H9 (cell line): ENCODE data around the gene CEP164. TPM values are rescaled to one million over a fixed set of nuclear protein-coding genes. Genes with fewer than 3 reads are reported as not detected.

ENCODE experiments used
- DNase-seq: peaks from one replicate; pipeline ENCODE4 v3.0.0-alpha.2; 2017
- H2AFZ ChIP-seq: one replicate; pipeline ENCODE4 v1.6.1; 2013; ENCODE audit warnings: mild to moderate bottlenecking, low read length, control low read depth, moderate library complexity
- H2AK5ac ChIP-seq: 2 replicates; pipeline ENCODE4 v1.6.1; 2013; ENCODE audit warnings: low read length, control low read depth, mixed read lengths; ENCODE audit not compliant: insufficient read length
- H2BK120ac ChIP-seq: one replicate; pipeline ENCODE4 v1.6.1; 2013; ENCODE audit warnings: low read depth, mild to moderate bottlenecking, low read length, control low read depth, inconsistent platforms; ENCODE audit not compliant: poor library complexity, severe bottlenecking
- H2BK12ac ChIP-seq: 2 replicates; pipeline ENCODE4 v1.6.1; 2013; ENCODE audit warnings: low read length, control low read depth, mixed read lengths, low read depth; ENCODE audit not compliant: insufficient read length
- H2BK15ac ChIP-seq: 2 replicates; pipeline ENCODE4 v1.6.1; 2013; ENCODE audit warnings: low read depth, low read length, control low read depth
- H2BK20ac ChIP-seq: one replicate; pipeline ENCODE4 v1.6.1; 2013; ENCODE audit warnings: low read depth, mild to moderate bottlenecking, low read length, control low read depth, inconsistent platforms; ENCODE audit not compliant: poor library complexity, severe bottlenecking
- H2BK5ac ChIP-seq: 2 replicates; pipeline ENCODE4 v1.6.1; 2013; ENCODE audit warnings: low read length, control low read depth, mixed read lengths; ENCODE audit not compliant: insufficient read length
- H3K14ac ChIP-seq: 2 replicates; pipeline ENCODE4 v1.6.1; 2013; ENCODE audit warnings: low read length, control low read depth; ENCODE audit not compliant: insufficient read depth
- H3K18ac ChIP-seq: 2 replicates; pipeline ENCODE4 v1.6.1; 2013; ENCODE audit warnings: low read depth, mild to moderate bottlenecking, mixed read lengths, low read length, control low read depth; ENCODE audit not compliant: insufficient read length
- H3K23ac ChIP-seq: 2 replicates; pipeline ENCODE4 v1.6.1; 2013; ENCODE audit warnings: low read length, control low read depth, mixed read lengths, low read depth; ENCODE audit not compliant: insufficient read length
- H3K23me2 ChIP-seq: 2 replicates; pipeline ENCODE4 v1.6.1; 2013; ENCODE audit warnings: low read depth, mild to moderate bottlenecking, mixed read lengths, low read length, control low read depth; ENCODE audit not compliant: insufficient read length, poor library complexity, severe bottlenecking
- H3K27ac ChIP-seq: 2 replicates; pipeline ENCODE4 v1.5.1; 2013; ENCODE audit warnings: low read length, control low read depth, mixed read lengths, low read depth; ENCODE audit not compliant: insufficient read length
- H3K27me3 ChIP-seq: 2 replicates; pipeline ENCODE4 v1.6.1; 2013; ENCODE audit warnings: low read length, control low read depth, inconsistent platforms; ENCODE audit not compliant: insufficient read depth
- H3K4ac ChIP-seq: 2 replicates; pipeline ENCODE4 v1.6.1; 2013; ENCODE audit warnings: low read depth, mild to moderate bottlenecking, control low read depth, inconsistent platforms, low read length, moderate library complexity
- H3K4me1 ChIP-seq: 2 replicates; pipeline ENCODE4 v1.6.1; 2013; ENCODE audit warnings: low read length, control low read depth, inconsistent platforms; ENCODE audit not compliant: insufficient read depth
- H3K4me2 ChIP-seq: 2 replicates; pipeline ENCODE4 v1.6.1; 2013; ENCODE audit warnings: low read length, control low read depth, mixed read lengths; ENCODE audit not compliant: insufficient read length, insufficient read depth
- H3K56ac ChIP-seq: 2 replicates; pipeline ENCODE4 v1.6.1; 2013; ENCODE audit warnings: low read depth, mild to moderate bottlenecking, mixed read lengths, low read length, control low read depth; ENCODE audit not compliant: insufficient read length
- H3K79me1 ChIP-seq: 2 replicates; pipeline ENCODE4 v1.6.1; 2013; ENCODE audit warnings: low read depth, mild to moderate bottlenecking, moderate library complexity, low read length, control low read depth, inconsistent platforms; ENCODE audit not compliant: insufficient read depth, poor library complexity, severe bottlenecking
- H3K79me2 ChIP-seq: 2 replicates; pipeline ENCODE4 v1.6.1; 2013; ENCODE audit warnings: low read length, control low read depth, inconsistent platforms; ENCODE audit not compliant: insufficient read depth
- H3K9ac ChIP-seq: 2 replicates; pipeline ENCODE4 v1.6.1; 2013; ENCODE audit warnings: low read length, control low read depth, mixed read lengths; ENCODE audit not compliant: insufficient read length; ENCODE audit errors: extremely low read depth
- H3K9me3 ChIP-seq: one replicate; pipeline ENCODE4 v1.6.1; 2013; ENCODE audit warnings: low read depth, low read length, inconsistent platforms; ENCODE audit not compliant: control insufficient read depth
- H3T11ph ChIP-seq: one replicate; pipeline ENCODE4 v1.6.1; 2013; ENCODE audit warnings: mild to moderate bottlenecking, low read length, control low read depth, inconsistent platforms
- H4K20me1 ChIP-seq: one replicate; pipeline ENCODE4 v1.6.1; 2013; ENCODE audit not compliant: control insufficient read depth, insufficient read length, insufficient read depth
- H4K5ac ChIP-seq: 2 replicates; pipeline ENCODE4 v1.6.1; 2013; ENCODE audit warnings: low read depth, mild to moderate bottlenecking, mixed read lengths, low read length, control low read depth; ENCODE audit not compliant: insufficient read length
- H4K8ac ChIP-seq: replicated peaks from 2 replicates; pipeline ENCODE4 v1.6.1; 2013; ENCODE audit warnings: low read length, control low read depth, mixed read lengths, low read depth; ENCODE audit not compliant: insufficient read length
- H4K91ac ChIP-seq: 2 replicates; pipeline ENCODE4 v1.6.1; 2013; ENCODE audit warnings: low read depth, mild to moderate bottlenecking, moderate library complexity, mixed read lengths, low read length, control low read depth; ENCODE audit not compliant: insufficient read length
- H3K27ac Mint-ChIP-seq, 3 experiments: 2 replicates in 2 of 3; 3 replicates in 1 of 3; pipeline ENCODE4 v1.8.0; 2020 to 2021; ENCODE audit warnings: mixed read lengths in 3 of 3, mild to moderate bottlenecking in 1 of 3, moderate library complexity in 1 of 3
- H3K27me3 Mint-ChIP-seq: 2 replicates; pipeline ENCODE4 v1.8.0; 2021; ENCODE audit warnings: low read depth, mild to moderate bottlenecking, moderate library complexity, mixed read lengths
- H3K36me3 Mint-ChIP-seq, 3 experiments: 2 replicates in 2 of 3; 3 replicates in 1 of 3; pipeline ENCODE4 v1.8.0; 2020 to 2021; ENCODE audit warnings: low read depth in 3 of 3, mixed read lengths in 3 of 3; ENCODE audit not compliant: insufficient read depth in 1 of 3
- H3K4me1 Mint-ChIP-seq, 2 experiments: 2 replicates each; pipeline ENCODE4 v1.8.0; 2020; ENCODE audit warnings: mixed read lengths in 2 of 2
- H3K4me3 Mint-ChIP-seq, 2 experiments: 2 replicates in 1 of 2; 3 replicates in 1 of 2; pipeline ENCODE4 v1.8.0; 2020 to 2021; ENCODE audit warnings: mild to moderate bottlenecking in 2 of 2, mixed read lengths in 2 of 2, moderate library complexity in 1 of 2
- H3K9me3 Mint-ChIP-seq, 2 experiments: 2 replicates in 1 of 2; 3 replicates in 1 of 2; pipeline ENCODE4 v1.8.0; 2020; ENCODE audit warnings: mild to moderate bottlenecking in 2 of 2, mixed read lengths in 2 of 2, moderate library complexity in 1 of 2
- WGBS: extraction: QIAGEN DNeasy Blood & Tissue Kit; methylation state at CpG from one replicate; pipeline ENCODE4 v1.1.7; 2013; ENCODE audit warnings: missing lambda C conversion rate, low lambda C conversion rate, mixed read lengths; ENCODE audit not compliant: insufficient read length; ENCODE audit errors: extremely low coverage; 5-methylcytosine and 5-hydroxymethylcytosine counted together
- total RNA-seq: library from RNA; stranded (reverse); gene quantifications from 2 replicates; pipeline ENCODE4 v1.2.1, GENCODE V29; 2021
- TF ChIP-seq, protein P1 (sequence below): fragments of 200-600 bp; sonication (generic); conservative IDR thresholded peaks from 3 replicates; pipeline ENCODE4 v1.8.0; 2021; ENCODE audit warnings: antibody characterized with exemption, mild to moderate bottlenecking

The CEP164 gene
- total RNA-seq, 1 experiment from 2014 or later, result 24.9 TPM

DNA sequence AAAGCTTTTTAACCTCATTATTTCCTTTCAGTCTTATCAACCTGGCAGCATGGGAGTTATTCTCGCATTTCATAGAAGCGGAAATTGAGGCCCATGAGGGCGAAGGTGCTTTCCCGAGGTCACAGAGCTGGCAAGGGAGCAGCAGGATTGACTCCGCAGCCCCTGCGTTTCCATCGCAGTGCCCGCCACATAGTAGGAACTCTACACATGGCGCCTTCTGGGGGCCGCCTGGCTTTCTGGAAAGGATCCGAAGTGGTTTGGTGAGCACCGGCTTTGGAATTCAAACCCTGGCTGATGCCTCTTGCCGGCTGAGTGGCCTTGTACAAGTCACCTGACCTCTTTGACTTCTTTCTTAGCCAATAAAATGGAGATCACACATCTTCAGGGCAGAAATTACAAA lies 93.4 kb downstream of the CEP164 start:
- Mint-ChIP-seq H3K4me3 (no peak overlapping the region), H3K27ac (no peak overlapping the region), H3K27me3 (peaks cover 17% of the 10 kb centered on the region), H3K9me3 (no peaks in the 10 kb centered on the region), H3K4me1 (peaks cover 0 to 7% of the 10 kb centered on the region in 2 experiments; a peak in 2 of 4 replicates), H3K36me3 (no peaks in the 10 kb centered on the region; a peak in 1 of 7 replicates)
- Histone ChIP-seq H3K18ac (no peak overlapping the region), H3K4me2 (no peak overlapping the region), H4K91ac (no peak overlapping the region), H2AFZ (no peak overlapping the region), H4K20me1 (no peaks in the 10 kb centered on the region), H3K27me3 (no peaks in the 10 kb centered on the region), H2BK5ac (no peak overlapping the region), H3K23me2 (no peaks in the 10 kb centered on the region), H3K14ac (no peak overlapping the region), H3K9ac (no peak overlapping the region), H2BK20ac (no peak overlapping the region), H3K4ac (no peak overlapping the region), H2BK15ac (no peak overlapping the region), H2AK5ac (no peak overlapping the region), H3K27ac (no peak overlapping the region), H3K79me2 (no peaks in the 10 kb centered on the region), H3K79me1 (no peaks in the 10 kb centered on the region), H2BK12ac (no peak overlapping the region), H3T11ph (no peak overlapping the region), H3K9me3 (no peaks in the 10 kb centered on the region), H2BK120ac (no peak overlapping the region), H4K8ac (no peak overlapping the region), H3K23ac (no peak overlapping the region), H3K56ac (no peak overlapping the region), H4K5ac (no peak overlapping the region), H3K4me1 (no peaks in the 10 kb centered on the region)
- TF ChIP-seq, protein P1, sequence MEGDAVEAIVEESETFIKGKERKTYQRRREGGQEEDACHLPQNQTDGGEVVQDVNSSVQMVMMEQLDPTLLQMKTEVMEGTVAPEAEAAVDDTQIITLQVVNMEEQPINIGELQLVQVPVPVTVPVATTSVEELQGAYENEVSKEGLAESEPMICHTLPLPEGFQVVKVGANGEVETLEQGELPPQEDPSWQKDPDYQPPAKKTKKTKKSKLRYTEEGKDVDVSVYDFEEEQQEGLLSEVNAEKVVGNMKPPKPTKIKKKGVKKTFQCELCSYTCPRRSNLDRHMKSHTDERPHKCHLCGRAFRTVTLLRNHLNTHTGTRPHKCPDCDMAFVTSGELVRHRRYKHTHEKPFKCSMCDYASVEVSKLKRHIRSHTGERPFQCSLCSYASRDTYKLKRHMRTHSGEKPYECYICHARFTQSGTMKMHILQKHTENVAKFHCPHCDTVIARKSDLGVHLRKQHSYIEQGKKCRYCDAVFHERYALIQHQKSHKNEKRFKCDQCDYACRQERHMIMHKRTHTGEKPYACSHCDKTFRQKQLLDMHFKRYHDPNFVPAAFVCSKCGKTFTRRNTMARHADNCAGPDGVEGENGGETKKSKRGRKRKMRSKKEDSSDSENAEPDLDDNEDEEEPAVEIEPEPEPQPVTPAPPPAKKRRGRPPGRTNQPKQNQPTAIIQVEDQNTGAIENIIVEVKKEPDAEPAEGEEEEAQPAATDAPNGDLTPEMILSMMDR, result no peak
- DNase-seq, result no peak
- no CpG with 5 or more reads among the region's 13 CpGs for WGBS
